Endothelial cell (in vitro differentiated cells): ENCODE data around the gene B4GALNT4. TPM values are rescaled to one million over a fixed set of nuclear protein-coding genes. Genes with fewer than 3 reads are reported as not detected.

Experiments used
- DNase-seq: peaks from one replicate; pipeline ENCODE4 v3.0.0; 2021; ENCODE audit warnings: low spot score
- H3K27ac Mint-ChIP-seq: one replicate; pipeline ENCODE4 v1.8.0; 2021; ENCODE audit warnings: mixed read lengths, inconsistent platforms; ENCODE audit not compliant: unreplicated experiment
- H3K27me3 Mint-ChIP-seq: one replicate; pipeline ENCODE4 v1.8.0; 2021; ENCODE audit warnings: mild to moderate bottlenecking, moderate library complexity, mixed read lengths, inconsistent platforms; ENCODE audit not compliant: unreplicated experiment
- H3K36me3 Mint-ChIP-seq: one replicate; pipeline ENCODE4 v1.8.0; 2021; ENCODE audit warnings: mild to moderate bottlenecking, low read depth, mixed read lengths, inconsistent platforms; ENCODE audit not compliant: unreplicated experiment
- H3K4me1 Mint-ChIP-seq: one replicate; pipeline ENCODE4 v1.8.0; 2021; ENCODE audit warnings: mild to moderate bottlenecking, mixed read lengths, inconsistent platforms; ENCODE audit not compliant: unreplicated experiment
- H3K4me3 Mint-ChIP-seq: one replicate; pipeline ENCODE4 v1.8.0; 2021; ENCODE audit warnings: mild to moderate bottlenecking, mixed read lengths, inconsistent platforms; ENCODE audit not compliant: unreplicated experiment
- H3K9me3 Mint-ChIP-seq: one replicate; pipeline ENCODE4 v1.8.0; 2021; ENCODE audit warnings: mixed read lengths, inconsistent platforms; ENCODE audit not compliant: unreplicated experiment
- CTCF ChIP-seq: fragments of 200-600 bp; sonication (generic); IDR thresholded peaks from one replicate; pipeline ENCODE4 v1.5.0; 2021; ENCODE audit warnings: antibody characterized with exemption; ENCODE audit not compliant: unreplicated experiment
- total RNA-seq: library from RNA; stranded (reverse); fragmentation: NEBNext Ultra II Directional; extraction: Animal tissue kit (Norgen Biotek cat#: 25700); gene quantifications from one replicate; pipeline ENCODE4 v1.2.1, GENCODE V29; 2021; ENCODE audit not compliant: unreplicated experiment

B4GALNT4 gene
- total RNA-seq, 1 donor from 2014 or later: 14.9 TPM

GRCh38 chr11:394034-394857, 24.9 kb downstream of the B4GALNT4 start, which contains the start of gene PKP3:
Gene PKP3, plus strand, starts transcription at chr11:394209. Its CDS starts 84 bp downstream, at chr11:394293.
- H3K27me3 Mint-ChIP-seq: peaks cover 2% of the 10 kb centered on the region
- no peak within 1 kb of the TSS for H3K4me3 Mint-ChIP-seq
- TF ChIP-seq CTCF: no peak
- no peak for DNase-seq
- no peaks in the 10 kb centered on the region for H3K36me3 Mint-ChIP-seq
- H3K9me3 Mint-ChIP-seq: no peaks in the 10 kb centered on the region
- no peak within 1 kb of the TSS for H3K27ac Mint-ChIP-seq
- no peaks in the 10 kb centered on the region for H3K4me1 Mint-ChIP-seq

GRCh38 chr11:394858-395655, 25.8 kb downstream of the B4GALNT4 start:
- no peaks in the 10 kb centered on the region for H3K4me1 Mint-ChIP-seq
- H3K27ac Mint-ChIP-seq: no peak overlapping the region
- no peaks in the 10 kb centered on the region for H3K9me3 Mint-ChIP-seq
- H3K36me3 Mint-ChIP-seq: no peaks in the 10 kb centered on the region
- peaks cover 2% of the 10 kb centered on the region for H3K27me3 Mint-ChIP-seq
- no peak for DNase-seq
- TF ChIP-seq CTCF: no peak
- no peak overlapping the region for H3K4me3 Mint-ChIP-seq

- Mint-ChIP-seq H3K36me3 (no peaks in the 10 kb centered on the region), H3K27ac (no peak overlapping the region), H3K4me3 (no peak overlapping the region), H3K4me1 (no peaks in the 10 kb centered on the region), H3K9me3 (no peaks in the 10 kb centered on the region), H3K27me3 (peaks cover 2% of the 10 kb centered on the region)
- no peak for TF ChIP-seq CTCF
- DNase-seq: no peak
Measured at GRCh38 chr11:395866-396265, 26.6 kb downstream of the B4GALNT4 start.

- Mint-ChIP-seq H3K27me3 (peaks cover 2% of the 10 kb centered on the region), H3K27ac (no peak overlapping the region), H3K4me3 (no peak overlapping the region), H3K4me1 (no peaks in the 10 kb centered on the region), H3K36me3 (no peaks in the 10 kb centered on the region), H3K9me3 (no peaks in the 10 kb centered on the region)
- no peak for TF ChIP-seq CTCF
- DNase-seq: no peak
Measured at GRCh38 chr11:396511-396947, 27.2 kb downstream of the B4GALNT4 start.
